GM10248 (cell line): Measurements from ENCODE around the gene LRRK1.
"Not testable (repeated sequence)": the region's sequence is repeated elsewhere in the genome, so short reads cannot be mapped to it uniquely, and the experiment has no call there.

Experiments used
- CTCF ChIA-PET: fragments of 300-600 bp; sonication (Branson Sonifier 250); formaldehyde crosslinking; extraction: SDS; loops from one replicate; lab custom pipeline; 2021; ENCODE audit warnings: antibody characterized with exemption; lab: Yijun Ruan, JAX
- POLR2A ChIA-PET: fragments of 350-650 bp; sonication (Branson Sonifier 250); formaldehyde crosslinking; extraction: SDS; loops from one replicate; lab custom pipeline; 2020; ENCODE audit warnings: antibody characterized with exemption; lab: Yijun Ruan, JAX
- DNase-seq: peaks from one replicate; pipeline ENCODE4 v3.0.0; 2012; ENCODE audit errors: extremely low spot score
- TF ChIP-seq, protein P1 (sequence below): IDR thresholded peaks from 2 replicates; pipeline ENCODE4 v1.5.1; 2012; ENCODE audit warnings: mild to moderate bottlenecking, low read depth; ENCODE audit errors: extremely low read depth, missing control alignments, control extremely low read depth

LRRK1 gene

DNA sequence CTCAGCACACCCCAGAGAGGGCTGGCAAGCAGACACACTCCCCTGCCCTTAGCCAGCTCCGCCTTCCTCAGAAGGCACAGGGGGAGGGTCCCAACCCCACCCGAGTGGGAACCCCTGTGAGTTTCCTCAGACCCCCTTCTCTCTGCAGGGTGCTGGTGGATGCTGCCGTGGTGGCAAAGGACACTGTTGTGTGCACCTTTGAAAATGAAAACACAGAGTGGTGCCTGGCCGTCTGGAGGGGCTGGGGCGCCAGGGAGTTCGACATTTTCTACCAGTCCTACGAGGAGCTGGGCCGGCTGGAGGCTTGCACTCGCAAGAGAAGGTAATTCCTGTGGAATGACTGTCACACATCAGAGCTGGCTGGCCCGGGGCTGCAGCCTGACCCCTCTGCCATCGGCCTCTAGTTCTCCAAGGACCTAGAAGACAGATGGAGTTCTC, 149.4 kb downstream of the LRRK1 start:
- ChIA-PET CTCF (no interaction called here), POLR2A (no interaction called here)
- no peak for DNase-seq
- TF ChIP-seq, protein P1, sequence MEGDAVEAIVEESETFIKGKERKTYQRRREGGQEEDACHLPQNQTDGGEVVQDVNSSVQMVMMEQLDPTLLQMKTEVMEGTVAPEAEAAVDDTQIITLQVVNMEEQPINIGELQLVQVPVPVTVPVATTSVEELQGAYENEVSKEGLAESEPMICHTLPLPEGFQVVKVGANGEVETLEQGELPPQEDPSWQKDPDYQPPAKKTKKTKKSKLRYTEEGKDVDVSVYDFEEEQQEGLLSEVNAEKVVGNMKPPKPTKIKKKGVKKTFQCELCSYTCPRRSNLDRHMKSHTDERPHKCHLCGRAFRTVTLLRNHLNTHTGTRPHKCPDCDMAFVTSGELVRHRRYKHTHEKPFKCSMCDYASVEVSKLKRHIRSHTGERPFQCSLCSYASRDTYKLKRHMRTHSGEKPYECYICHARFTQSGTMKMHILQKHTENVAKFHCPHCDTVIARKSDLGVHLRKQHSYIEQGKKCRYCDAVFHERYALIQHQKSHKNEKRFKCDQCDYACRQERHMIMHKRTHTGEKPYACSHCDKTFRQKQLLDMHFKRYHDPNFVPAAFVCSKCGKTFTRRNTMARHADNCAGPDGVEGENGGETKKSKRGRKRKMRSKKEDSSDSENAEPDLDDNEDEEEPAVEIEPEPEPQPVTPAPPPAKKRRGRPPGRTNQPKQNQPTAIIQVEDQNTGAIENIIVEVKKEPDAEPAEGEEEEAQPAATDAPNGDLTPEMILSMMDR: no peak

DNA sequence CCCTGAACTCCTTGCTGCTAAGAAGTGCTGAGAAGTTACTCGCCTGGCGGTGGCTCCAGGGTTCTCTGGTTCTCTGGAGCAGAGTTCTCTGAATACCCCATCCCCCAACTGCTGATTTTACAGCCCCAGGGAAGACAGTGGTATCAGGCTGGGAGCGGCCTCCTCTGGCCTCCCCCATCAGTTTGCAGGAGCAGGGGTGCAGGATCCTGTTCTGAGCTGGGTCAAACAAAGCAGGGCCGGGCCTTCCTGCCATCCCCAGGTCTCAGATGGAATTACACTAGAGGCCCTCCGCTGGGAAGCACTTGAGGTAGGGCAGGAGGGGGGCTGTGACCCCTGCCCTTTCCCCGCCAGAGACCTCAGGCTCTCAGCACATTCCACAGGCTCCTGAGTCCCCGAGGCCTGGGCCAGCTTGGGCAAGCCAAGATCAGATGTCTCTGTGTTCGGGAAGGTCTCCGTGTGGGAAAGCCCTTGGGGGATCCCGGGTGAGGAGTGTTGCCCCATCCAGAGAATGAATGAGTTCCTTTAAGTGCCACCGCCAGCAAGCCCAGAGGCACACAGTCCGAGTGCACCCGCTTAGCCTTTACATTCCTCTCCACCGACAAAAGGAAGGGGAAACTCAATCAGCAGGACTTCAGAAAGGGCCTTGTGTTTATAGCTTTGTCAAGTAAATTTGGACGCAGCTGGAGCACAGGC, 149.9 kb downstream of the LRRK1 start:
- ChIA-PET CTCF (no interaction called here), POLR2A (no interaction called here)
- TF ChIP-seq, protein P1: no peak
- no peak for DNase-seq

DNA sequence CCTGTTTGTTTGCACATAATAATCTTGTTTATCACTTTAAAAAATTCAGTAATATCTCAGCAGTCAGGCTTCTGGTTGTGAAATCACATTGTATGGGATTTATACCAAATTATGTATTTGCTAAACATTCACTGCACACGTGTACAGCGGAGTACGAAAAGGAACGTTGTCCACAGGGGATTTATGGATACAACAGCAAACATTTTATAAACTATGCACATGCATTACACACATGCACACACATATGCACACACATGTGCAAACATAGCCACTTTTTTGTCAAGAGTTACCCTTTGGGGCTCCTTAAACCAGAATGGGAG, 150.5 kb downstream of the LRRK1 start:
- CTCF ChIA-PET: no interaction called here
- TF ChIP-seq, protein P1: no peak
- no peak for DNase-seq
- POLR2A ChIA-PET: no interaction called here

DNA sequence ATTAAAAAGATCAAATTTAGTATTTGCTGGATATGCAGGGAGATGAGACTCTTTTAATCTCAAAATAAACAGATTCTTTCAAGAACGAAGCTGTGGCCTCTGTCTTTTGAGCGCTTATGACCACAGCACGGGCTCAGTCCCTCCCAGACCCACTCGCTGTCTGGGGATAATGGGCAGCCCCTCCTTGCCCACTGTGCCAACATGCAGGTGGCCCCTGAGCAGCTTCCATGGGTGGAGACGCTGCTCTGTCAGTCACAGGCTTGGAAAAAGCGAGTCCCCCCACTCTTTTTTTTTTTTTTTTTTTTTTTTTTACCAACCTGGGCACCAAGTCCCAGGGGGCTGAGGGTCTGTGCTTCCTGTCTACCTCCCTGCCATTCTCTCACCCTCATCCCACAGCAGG, 150.9 kb downstream of the LRRK1 start:
- ChIA-PET CTCF (no interaction called here), POLR2A (no interaction called here)
- no peak for DNase-seq

DNA sequence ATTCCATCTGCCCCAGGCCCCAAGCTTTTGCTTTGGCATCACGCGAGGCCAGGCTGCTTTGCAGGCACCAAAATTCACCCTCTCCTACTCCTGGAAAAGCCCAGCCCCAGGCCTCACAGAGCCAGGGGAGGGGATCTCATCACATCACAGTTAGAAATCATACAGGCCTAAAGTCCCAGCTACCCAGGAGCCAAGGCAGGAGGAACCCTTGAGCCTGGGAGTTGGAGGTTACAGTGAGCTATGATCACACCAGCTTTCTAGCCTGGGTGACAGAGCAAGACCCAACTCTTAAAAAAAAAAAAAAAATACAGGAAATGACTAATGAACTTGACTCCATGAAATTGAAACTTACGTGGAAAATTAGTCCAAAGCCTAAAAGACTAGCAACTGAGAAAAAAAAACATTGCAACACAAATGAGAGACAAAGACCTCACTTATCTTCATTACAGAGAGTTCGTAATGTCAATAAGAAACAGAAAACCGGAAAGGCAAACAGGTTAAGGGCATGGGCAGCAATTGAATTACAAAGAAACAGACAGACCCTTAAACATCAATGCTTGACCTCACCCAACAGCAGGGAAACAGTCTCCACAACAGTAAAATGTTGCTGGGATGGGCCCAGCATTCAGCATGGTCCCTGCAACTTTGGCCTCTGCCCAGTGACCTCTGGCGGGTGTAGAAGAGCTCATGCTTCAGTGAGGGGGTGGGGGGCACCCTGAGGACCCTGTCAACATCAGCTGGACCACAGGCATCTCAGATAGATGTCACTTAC, 151.5 kb downstream of the LRRK1 start:
- POLR2A ChIA-PET: no interaction called here
- no peak for DNase-seq
- TF ChIP-seq, protein P1: no peak
- CTCF ChIA-PET: no interaction called here

More for the DNA sequence above, 150.9 kb downstream of the LRRK1 start:
- TF ChIP-seq, protein P1: no peak

DNA sequence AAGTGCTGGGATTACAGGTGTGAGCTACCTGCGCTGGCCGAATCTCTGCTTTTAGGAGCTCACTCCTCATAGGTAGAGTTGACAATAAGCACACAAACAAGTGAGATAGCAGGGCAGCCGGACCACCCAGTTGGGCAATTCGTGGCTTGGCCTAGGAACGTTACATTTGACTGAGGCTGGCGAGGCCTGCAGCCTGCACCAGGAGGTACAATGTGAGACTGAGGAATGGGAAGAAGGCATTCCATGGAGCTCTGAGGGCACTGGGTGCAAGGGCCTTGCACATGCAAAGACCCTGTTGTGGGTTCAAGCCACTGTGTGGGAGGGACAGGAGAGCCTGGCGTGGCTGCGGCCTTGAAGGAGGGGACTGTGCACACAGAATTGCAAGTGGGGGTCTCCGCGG, 152.5 kb downstream of the LRRK1 start:
- ChIA-PET CTCF (no interaction called here), POLR2A (no interaction called here)
- TF ChIP-seq, protein P1: no peak
- DNase-seq: no peak

DNA sequence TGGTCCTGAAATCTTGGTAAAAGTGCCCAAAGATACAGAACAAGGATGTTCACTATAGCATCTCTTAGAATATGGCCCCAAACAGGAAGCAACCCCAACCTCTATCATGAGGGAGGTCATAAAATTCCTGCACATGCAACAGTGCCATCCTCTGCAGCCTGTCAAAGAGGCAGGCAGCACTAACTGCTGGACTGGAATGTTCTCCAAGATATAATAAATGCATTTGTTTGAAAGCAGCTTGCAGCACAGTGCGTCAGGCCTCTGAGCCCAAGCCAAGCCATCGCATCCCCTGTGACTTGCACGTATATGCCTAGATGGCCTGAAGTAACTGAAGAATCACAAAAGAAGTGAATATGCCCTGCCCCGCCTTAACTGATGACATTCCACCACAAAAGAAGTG, 153.1 kb downstream of the LRRK1 start:
- CTCF ChIA-PET, POLR2A ChIA-PET, DNase-seq: not testable (repeated sequence)

DNA sequence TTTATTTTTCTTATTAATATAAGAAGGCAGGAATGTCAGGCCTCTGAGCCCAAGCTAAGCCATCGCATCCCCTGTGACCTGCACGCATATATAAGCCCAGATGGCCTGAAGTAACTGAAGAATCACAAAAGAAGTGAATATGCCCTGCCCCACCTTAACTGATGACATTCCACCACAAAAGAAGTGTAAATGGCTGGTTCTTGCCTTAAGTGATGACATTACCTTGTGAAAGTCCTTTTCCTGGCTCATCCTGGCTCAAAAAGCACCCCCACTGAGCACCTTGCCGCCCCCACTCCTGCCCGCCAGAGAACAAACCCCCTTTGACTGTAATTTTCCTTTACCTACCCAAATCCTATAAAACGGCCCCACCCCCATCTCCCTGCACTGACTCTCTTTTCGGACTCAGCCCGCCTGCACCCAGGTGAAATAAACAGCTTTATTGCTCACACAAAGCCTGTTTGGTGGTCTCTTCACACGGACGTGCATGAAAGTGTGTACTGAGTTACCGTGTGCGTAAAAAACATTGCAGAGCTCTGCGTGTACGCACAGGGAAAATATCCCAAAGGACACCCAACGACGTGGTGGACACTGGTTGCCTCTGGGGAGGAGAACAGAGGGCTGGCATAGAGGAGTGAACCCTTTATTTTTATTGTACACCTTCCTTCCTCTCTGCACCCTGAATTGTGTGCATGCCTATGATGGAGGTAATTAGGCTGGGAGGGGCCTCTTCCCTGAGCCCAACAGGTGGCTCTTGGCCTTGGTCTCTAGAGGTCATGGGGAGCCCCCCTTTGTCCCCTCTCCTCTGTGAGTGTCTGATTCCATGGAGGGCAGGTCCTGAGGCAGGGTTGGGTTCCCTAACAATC, 158.9 kb downstream of the LRRK1 start:
- DNase-seq, POLR2A ChIA-PET, CTCF ChIA-PET: not testable (repeated sequence)
